NCI-H345 treated with DMSO at 0.1 percent for 48 hours (cell line): ENCODE results near the gene PSMB9.
A peak's percentile ranks its signal among the peaks of the same experiment; 100 is the strongest.
"Not testable (repeated sequence)": the region's sequence is repeated elsewhere in the genome, so short reads cannot be mapped to it uniquely, and the experiment has no call there.

Source experiments
- DNase-seq: peaks from one replicate; lab custom pipeline; 2025; ENCODE audit not compliant: unreplicated experiment; lab: John Stamatoyannopoulos, UW

The PSMB9 gene

DNA sequence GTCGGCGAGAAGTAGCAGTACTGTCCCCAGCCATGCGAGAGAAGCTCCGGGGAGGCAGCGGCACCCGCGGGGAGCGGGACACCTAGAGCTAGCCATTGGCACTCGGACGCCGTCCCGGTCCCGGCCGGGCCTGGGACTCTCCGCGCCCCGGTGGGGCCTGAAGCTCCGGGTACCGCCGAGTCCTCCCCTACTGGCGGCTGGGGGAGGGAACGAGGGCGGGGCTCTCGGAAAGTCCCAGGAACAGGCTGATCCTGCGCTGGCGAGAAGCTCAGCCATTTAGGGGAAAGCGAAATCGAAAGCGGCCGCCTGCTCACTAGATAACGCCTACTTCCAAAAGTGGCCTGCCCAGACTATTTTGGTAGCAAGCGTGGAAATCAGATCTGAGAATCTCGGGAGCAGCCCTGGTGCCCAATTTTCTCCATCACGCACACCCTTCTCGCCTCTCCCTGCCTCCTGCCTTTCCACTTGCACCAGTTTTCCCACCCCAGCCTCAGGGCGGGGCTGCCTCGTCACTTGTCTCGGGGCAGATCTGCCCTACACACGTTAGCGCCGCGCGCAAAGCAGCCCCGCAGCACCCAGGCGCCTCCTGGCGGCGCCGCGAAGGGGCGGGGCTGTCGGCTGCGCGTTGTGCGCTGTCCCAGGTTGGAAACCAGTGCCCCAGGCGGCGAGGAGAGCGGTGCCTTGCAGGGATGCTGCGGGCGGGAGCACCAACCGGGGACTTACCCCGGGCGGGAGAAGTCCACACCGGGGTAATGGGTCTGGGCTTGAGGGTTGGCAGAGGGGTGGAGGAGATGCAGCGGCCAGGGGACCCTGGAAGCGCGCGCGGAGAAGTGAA is at the start of gene PSMB9, which contains the start of gene TAP1:
PSMB9 (plus strand) TSS at position 652 of the 835 bp plus-strand sequence; CDS start at position 690, 38 bp downstream.
TAP1 (minus strand) TSS at position 164 of the 835 bp plus-strand sequence; CDS start at position 96, 68 bp downstream.
- DNase-seq, result peak; percentile 67

DNA sequence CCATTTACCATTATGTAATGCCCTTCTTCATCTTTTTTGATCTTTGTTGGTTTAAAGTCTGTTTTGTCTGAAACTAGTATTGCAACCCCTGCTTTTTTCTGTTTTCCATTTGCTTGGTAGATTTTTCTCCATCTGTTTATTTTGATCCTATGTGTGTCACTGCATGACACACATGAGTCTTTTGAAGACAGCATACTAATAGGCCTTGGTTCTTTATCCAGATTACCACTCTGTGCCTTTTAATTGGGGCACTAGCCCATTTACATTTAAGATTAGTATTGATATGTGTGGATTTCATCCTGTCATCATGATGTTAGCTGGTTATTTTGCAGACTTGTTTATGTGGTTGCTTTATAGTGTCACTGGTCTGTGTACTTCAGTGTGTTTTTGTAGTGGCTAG is 48.6 kb upstream of the PSMB9 start:
- DNase-seq, result not testable (repeated sequence)

DNA sequence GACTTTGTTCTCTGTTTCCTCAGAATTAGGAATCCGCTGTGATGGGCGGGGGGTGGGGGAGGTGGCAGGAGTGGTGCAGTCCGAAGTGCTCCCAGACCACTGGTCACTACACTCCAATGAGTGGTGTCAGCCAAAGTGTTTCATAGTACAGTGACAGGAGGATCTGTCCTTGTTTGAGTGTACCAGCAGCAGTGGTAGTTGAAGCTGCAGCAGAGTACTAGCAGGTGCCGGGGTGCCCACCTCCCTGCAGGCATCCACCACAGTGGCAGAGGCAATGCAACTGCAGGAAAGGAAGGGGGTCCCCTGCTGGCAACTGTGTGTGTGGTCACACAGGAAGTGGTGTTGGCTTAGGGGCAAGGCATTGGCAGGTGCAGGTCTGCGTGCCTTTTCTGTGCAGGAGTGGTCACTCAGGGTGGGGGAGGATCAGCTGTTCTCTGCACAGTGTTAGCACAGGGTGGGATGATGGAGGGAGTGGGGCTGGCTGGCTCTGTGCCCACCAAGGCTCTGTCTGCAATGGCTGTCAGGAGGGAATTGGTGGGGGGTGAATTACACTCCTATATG is 46.9 kb upstream of the PSMB9 start:
- no peak for DNase-seq

GRCh38 chr6:32809171-32809570 is 44.8 kb upstream of the PSMB9 start:
- DNase-seq, result no peak

- DNase-seq, result no peak
Observed at GRCh38 chr6:32814145-32814544, 39.8 kb upstream of the PSMB9 start.

- DNase-seq, result no peak
Observed at GRCh38 chr6:32815115-32815514, 38.9 kb upstream of the PSMB9 start.

GRCh38 chr6:32815996-32816395 is 38.0 kb upstream of the PSMB9 start:
- DNase-seq, result no peak

GRCh38 chr6:32816746-32817204 is 37.2 kb upstream of the PSMB9 start, which contains the start of gene HLA-DOB:
Gene HLA-DOB, minus strand, starts transcription at chr6:32817002. Its CDS starts 51 bp downstream, at chr6:32816951.
- no peak for DNase-seq

DNA sequence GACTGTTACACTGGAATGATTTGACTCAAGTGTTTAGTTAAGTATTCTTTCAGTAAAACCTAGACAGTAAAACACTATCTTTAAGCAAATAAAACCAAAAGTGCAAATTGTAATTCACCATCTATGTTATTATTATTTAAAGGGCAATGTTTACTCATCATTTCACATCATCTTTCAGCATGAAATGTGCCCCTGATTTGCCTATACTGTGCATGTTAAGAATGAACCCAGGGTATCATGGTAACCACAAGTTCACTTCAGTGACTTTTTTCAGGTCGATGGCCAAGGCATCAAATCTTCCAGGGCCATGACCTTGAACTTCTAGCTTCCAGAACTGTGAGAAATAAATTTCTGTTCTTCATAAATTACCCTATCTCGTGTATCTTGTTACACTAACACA is 35.1 kb upstream of the PSMB9 start:
- DNase-seq, result no peak

- DNase-seq, result no peak
Observed at GRCh38 chr6:32819729-32820128, 34.3 kb upstream of the PSMB9 start.

GRCh38 chr6:32825966-32826365 is 28.0 kb upstream of the PSMB9 start:
- DNase-seq, result no peak

GRCh38 chr6:32827025-32827424 is 27.0 kb upstream of the PSMB9 start:
- DNase-seq, result no peak

DNA sequence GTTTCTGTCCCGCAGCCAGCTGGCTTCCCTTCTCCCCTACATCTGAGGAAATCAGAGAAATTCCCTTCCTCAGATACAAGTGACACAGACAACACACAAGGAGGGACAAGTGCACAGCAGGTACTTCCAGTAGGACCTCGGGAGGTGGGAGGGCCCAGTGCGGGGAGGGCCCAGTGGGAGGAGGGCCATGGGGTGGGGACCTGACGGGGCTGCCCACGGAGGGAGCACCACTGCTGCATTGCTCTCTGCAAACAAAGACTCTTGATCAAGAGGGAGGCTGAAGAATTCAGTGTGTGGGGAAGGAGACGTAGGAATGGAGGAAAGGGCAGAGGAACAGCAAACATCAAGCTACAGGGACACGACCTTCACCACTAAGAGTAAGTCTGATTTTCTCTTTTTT is 24.5 kb upstream of the PSMB9 start:
- DNase-seq, result no peak

DNA sequence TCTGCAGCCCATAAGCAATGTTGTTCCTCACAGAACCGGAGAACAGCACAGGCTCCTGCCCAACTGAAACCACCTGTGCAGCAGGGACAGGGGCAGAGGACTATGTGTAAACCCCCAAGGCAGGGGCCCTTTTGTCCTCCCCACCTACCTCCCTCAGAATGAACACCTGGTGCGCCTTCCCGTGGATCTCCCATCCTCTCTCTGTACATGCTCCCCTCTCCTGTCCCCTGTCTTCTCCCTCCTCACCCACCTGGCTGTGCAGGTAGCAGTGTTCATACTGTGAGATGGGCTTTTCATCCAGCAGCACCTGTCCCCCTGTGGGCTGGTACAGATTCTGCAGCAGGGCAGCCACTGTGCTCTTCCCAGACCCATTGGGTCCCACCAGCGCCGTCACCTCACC is 24.0 kb upstream of the PSMB9 start:
- DNase-seq, result no peak

DNA sequence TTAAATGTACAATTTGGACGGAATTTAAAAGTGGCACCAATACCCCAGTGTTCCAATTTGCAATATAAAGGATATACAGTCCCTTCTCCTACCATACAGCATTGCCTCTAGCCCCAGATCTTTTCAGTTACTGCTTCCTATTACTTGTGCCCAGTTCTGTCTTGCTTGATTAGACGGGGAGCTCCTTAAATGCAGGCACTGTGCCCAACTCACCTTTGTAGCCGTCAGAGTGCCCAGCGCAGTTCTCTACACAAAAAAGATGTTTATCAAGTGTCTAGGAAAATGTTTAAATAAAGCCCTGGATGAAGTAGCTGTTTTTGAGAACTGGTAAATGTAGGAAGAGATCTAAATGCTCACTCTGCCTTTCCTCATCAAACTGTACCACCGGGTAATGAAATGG is 23.1 kb upstream of the PSMB9 start:
- no peak for DNase-seq

DNA sequence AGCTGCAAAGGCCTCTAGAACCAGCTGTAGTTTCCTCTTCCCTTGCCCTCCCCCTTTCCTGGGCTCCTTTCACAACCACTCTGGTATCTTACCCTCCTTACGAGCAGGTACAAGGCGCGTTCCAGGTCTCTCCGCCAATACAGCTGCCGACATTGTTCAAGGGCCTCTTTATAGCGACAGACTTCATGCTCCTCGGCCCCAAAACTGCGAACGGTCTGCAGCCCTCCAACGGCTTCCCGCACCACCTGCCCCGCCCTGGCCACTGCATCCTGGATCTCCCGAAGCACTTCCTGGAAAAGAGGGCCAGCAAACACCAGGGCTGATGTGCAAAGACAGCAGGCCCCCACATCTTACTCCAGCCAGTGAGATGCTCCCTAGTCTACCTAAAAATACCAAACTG is 21.5 kb upstream of the PSMB9 start:
- no peak for DNase-seq

GRCh38 chr6:32833664-32834063 is 20.3 kb upstream of the PSMB9 start:
- no peak for DNase-seq

- DNase-seq, result no peak
Observed at GRCh38 chr6:32835167-32835893, 18.7 kb upstream of the PSMB9 start.

GRCh38 chr6:32836873-32837272 is 17.1 kb upstream of the PSMB9 start:
- no peak for DNase-seq

DNA sequence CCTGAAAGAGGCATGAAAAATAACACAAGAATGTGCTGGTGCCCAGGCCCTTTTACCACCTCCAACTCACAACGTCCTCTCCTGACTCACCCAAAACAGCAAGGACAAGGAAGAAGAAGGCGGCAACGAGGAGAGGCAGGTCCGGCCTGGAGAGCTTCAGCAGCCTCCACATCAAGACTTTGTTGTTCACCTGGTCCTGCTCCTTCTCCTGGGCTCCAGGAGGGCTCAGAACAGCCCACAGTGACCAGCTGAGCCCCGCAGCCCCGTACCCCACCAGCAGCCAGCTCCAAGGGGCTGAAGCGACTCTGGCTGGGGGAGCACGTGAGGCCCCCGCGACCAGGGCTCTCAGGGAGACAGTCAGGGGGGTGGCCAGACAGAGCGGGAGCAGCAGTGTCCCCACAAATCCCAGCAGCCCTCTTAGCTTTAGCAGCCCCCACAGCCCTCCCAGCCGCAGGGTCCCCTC is 16.3 kb upstream of the PSMB9 start:
- no peak for DNase-seq

- DNase-seq, result peak; percentile 87
Observed at GRCh38 chr6:32838114-32838958, 15.7 kb upstream of the PSMB9 start, which contains the start of gene TAP2. Gene TAP2, minus strand, starts transcription at chr6:32838739. Its CDS starts 506 bp downstream, at chr6:32838233.
